IPS-11a (cell line): ENCODE data around the gene RHBDD1.

ENCODE experiments used
- H3K4me3 ChIP-seq: one replicate; pipeline ENCODE4 v1.5.1; 2013; ENCODE audit warnings: low read depth, low read length, control low read depth

Gene RHBDD1

GRCh38 chr2:226910384-226910783 is 74.5 kb downstream of the RHBDD1 start:
- H3K4me3 ChIP-seq: no peak overlapping the region

GRCh38 chr2:226911932-226912331 is 76.1 kb downstream of the RHBDD1 start:
- H3K4me3 ChIP-seq: no peak overlapping the region

- H3K4me3 ChIP-seq: no peak overlapping the region
Observed at GRCh38 chr2:226913641-226914040, 77.8 kb downstream of the RHBDD1 start.

GRCh38 chr2:226915846-226916360 is 80.0 kb downstream of the RHBDD1 start:
- no peak overlapping the region for H3K4me3 ChIP-seq

GRCh38 chr2:226916669-226917068 is 80.8 kb downstream of the RHBDD1 start:
- H3K4me3 ChIP-seq: no peak overlapping the region

- no peak overlapping the region for H3K4me3 ChIP-seq
Observed at GRCh38 chr2:226932443-226932842, 96.6 kb downstream of the RHBDD1 start.

GRCh38 chr2:226934546-226935201 is 98.8 kb downstream of the RHBDD1 start:
- no peak overlapping the region for H3K4me3 ChIP-seq

GRCh38 chr2:226943862-226944620 is 108.2 kb downstream of the RHBDD1 start:
- no peak overlapping the region for H3K4me3 ChIP-seq

- H3K4me3 ChIP-seq: no peak overlapping the region
Observed at GRCh38 chr2:226953206-226953605, 117.4 kb downstream of the RHBDD1 start.

GRCh38 chr2:226953826-226954225 is 118.0 kb downstream of the RHBDD1 start:
- H3K4me3 ChIP-seq: no peak overlapping the region

GRCh38 chr2:226956659-226957058 is 120.8 kb downstream of the RHBDD1 start:
- H3K4me3 ChIP-seq: no peak overlapping the region

GRCh38 chr2:226959418-226959817 is 123.6 kb downstream of the RHBDD1 start:
- H3K4me3 ChIP-seq: no peak overlapping the region

GRCh38 chr2:226962176-226962773 is 126.4 kb downstream of the RHBDD1 start:
- no peak overlapping the region for H3K4me3 ChIP-seq

GRCh38 chr2:226963528-226963927 is 127.7 kb downstream of the RHBDD1 start:
- H3K4me3 ChIP-seq: no peak overlapping the region

GRCh38 chr2:226965376-226965775 is 129.5 kb downstream of the RHBDD1 start:
- H3K4me3 ChIP-seq: no peak overlapping the region

GRCh38 chr2:226969417-226970080 is 133.7 kb downstream of the RHBDD1 start:
- H3K4me3 ChIP-seq: no peak overlapping the region

- no peak overlapping the region for H3K4me3 ChIP-seq
Observed at GRCh38 chr2:226970362-226970761, 134.5 kb downstream of the RHBDD1 start.

GRCh38 chr2:226971084-226971483 is 135.2 kb downstream of the RHBDD1 start:
- no peak overlapping the region for H3K4me3 ChIP-seq

- H3K4me3 ChIP-seq: no peak overlapping the region
Observed at GRCh38 chr2:226971770-226972169, 135.9 kb downstream of the RHBDD1 start.

GRCh38 chr2:226973816-226974215 is 138.0 kb downstream of the RHBDD1 start:
- no peak overlapping the region for H3K4me3 ChIP-seq

GRCh38 chr2:226977775-226978190 is 141.9 kb downstream of the RHBDD1 start:
- no peak overlapping the region for H3K4me3 ChIP-seq
